ENCODE measurements around the gene SHC3. TPM values are rescaled to one million over a fixed set of nuclear protein-coding genes. Genes with fewer than 3 reads are reported as not detected.

The SHC3 gene
- total RNA-seq, 1 donor from 2014 or later: 0.21 TPM

GRCh38 chr9:89071591-89071990 lies 107.0 kb downstream of the SHC3 start:
- no peaks in the 10 kb centered on the region for H3K4me1 Mint-ChIP-seq (ENCODE audit: unreplicated experiment)
- TF ChIP-seq CTCF (IDR thresholded peaks at IDR 0.05): no peak
- DNase-seq (ENCODE audit: extremely low spot score, unreplicated experiment): no peak
- peaks cover 3% of the 10 kb centered on the region for H3K27me3 Mint-ChIP-seq (ENCODE audit: unreplicated experiment)
- no peak overlapping the region for H3K4me3 Mint-ChIP-seq (ENCODE audit: unreplicated experiment)
- no peaks in the 10 kb centered on the region for H3K36me3 Mint-ChIP-seq (ENCODE audit: unreplicated experiment)
- H3K9me3 Mint-ChIP-seq (ENCODE audit: unreplicated experiment): no peaks in the 10 kb centered on the region
- no peak overlapping the region for H3K27ac Mint-ChIP-seq (ENCODE audit: unreplicated experiment)

- Mint-ChIP-seq H3K4me3 (ENCODE audit: unreplicated experiment) (no peak overlapping the region), H3K27me3 (ENCODE audit: unreplicated experiment) (peaks cover 3% of the 10 kb centered on the region), H3K4me1 (ENCODE audit: unreplicated experiment) (no peaks in the 10 kb centered on the region), H3K36me3 (ENCODE audit: unreplicated experiment) (no peaks in the 10 kb centered on the region), H3K27ac (ENCODE audit: unreplicated experiment) (no peak overlapping the region), H3K9me3 (ENCODE audit: unreplicated experiment) (no peaks in the 10 kb centered on the region)
- no peak for TF ChIP-seq CTCF (IDR thresholded peaks at IDR 0.05)
- DNase-seq (ENCODE audit: extremely low spot score, unreplicated experiment): no peak
Observed at GRCh38 chr9:89066835-89067234, 111.8 kb downstream of the SHC3 start.

DNA sequence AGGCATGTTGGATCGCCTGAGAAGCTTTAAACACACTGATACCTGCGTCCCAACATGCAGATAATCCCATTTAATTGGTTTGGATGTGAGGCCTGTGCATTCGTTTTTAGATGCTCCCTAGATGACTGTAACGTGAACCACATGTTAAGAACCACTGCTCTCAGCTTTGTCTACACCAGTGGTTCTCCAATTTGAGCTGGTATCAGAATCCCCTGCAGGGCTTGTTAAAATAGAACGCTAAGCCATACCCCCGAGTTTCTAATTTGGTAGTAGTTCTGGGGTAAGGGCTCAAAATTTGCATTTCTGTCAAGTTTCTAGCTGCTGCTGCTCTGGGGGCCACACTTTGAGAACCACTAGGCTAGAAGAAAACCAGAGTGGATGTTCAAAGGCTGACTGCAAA lies 112.7 kb downstream of the SHC3 start:
- no peak for DNase-seq (ENCODE audit: extremely low spot score, unreplicated experiment)
- TF ChIP-seq CTCF (IDR thresholded peaks at IDR 0.05): no peak
- H3K27me3 Mint-ChIP-seq (ENCODE audit: unreplicated experiment): peaks cover 3% of the 10 kb centered on the region

DNA sequence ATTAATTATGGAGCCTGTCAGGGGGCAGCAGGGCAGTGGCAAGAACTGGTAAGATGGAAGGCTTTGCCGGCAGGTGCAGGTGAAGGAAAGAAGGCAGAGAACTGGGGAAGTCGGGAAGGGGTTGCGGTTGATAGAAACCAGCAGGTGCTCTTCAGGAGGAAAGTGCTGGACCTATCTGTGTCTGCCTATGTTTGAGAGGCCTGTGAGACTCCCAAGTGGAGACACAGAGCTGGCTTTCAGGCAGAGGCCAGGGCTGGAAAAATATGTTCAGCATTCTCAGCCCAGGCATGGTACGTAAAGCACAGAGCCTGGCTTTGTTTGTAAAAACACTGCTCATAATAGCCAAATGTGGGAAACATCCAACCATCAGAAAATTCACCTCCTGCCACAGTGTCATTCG lies 117.8 kb downstream of the SHC3 start:
- Mint-ChIP-seq H3K27ac (ENCODE audit: unreplicated experiment) (no peak overlapping the region), H3K27me3 (ENCODE audit: unreplicated experiment) (no peaks in the 10 kb centered on the region), H3K4me3 (ENCODE audit: unreplicated experiment) (no peak overlapping the region), H3K9me3 (ENCODE audit: unreplicated experiment) (no peaks in the 10 kb centered on the region), H3K36me3 (ENCODE audit: unreplicated experiment) (no peaks in the 10 kb centered on the region), H3K4me1 (ENCODE audit: unreplicated experiment) (no peaks in the 10 kb centered on the region)
- no peak for TF ChIP-seq CTCF (IDR thresholded peaks at IDR 0.05)
- DNase-seq (ENCODE audit: extremely low spot score, unreplicated experiment): no peak

More for the DNA sequence above, 112.7 kb downstream of the SHC3 start:
- H3K4me1 Mint-ChIP-seq (ENCODE audit: unreplicated experiment): no peaks in the 10 kb centered on the region
- H3K27ac Mint-ChIP-seq (ENCODE audit: unreplicated experiment): no peak overlapping the region
- no peaks in the 10 kb centered on the region for H3K9me3 Mint-ChIP-seq (ENCODE audit: unreplicated experiment)
- H3K36me3 Mint-ChIP-seq (ENCODE audit: unreplicated experiment): no peaks in the 10 kb centered on the region
- H3K4me3 Mint-ChIP-seq (ENCODE audit: unreplicated experiment): no peak overlapping the region

GRCh38 chr9:89059925-89060506 lies 118.6 kb downstream of the SHC3 start:
- Mint-ChIP-seq H3K27me3 (ENCODE audit: unreplicated experiment) (no peaks in the 10 kb centered on the region), H3K4me3 (ENCODE audit: unreplicated experiment) (no peak overlapping the region), H3K36me3 (ENCODE audit: unreplicated experiment) (no peaks in the 10 kb centered on the region), H3K4me1 (ENCODE audit: unreplicated experiment) (no peaks in the 10 kb centered on the region), H3K27ac (ENCODE audit: unreplicated experiment) (no peak overlapping the region), H3K9me3 (ENCODE audit: unreplicated experiment) (no peaks in the 10 kb centered on the region)
- no peak for DNase-seq (ENCODE audit: extremely low spot score, unreplicated experiment)
- no peak for TF ChIP-seq CTCF (IDR thresholded peaks at IDR 0.05)

Measured in osteocyte (in vitro differentiated cells).